NK-92 (cell line): ENCODE results near the gene STAM2.
"Not testable (repeated sequence)": the region's sequence is repeated elsewhere in the genome, so short reads cannot be mapped to it uniquely, and the experiment has no call there.

Experiments
- DNase-seq: peaks from one replicate; lab custom pipeline; 2025; ENCODE audit not compliant: unreplicated experiment; lab: John Stamatoyannopoulos, UW

The STAM2 gene

GRCh38 chr2:152173831-152174230 is 1.7 kb downstream of the STAM2 start:
- no peak for DNase-seq

- not testable (repeated sequence) for DNase-seq
Measured at GRCh38 chr2:152172201-152172785, 3.3 kb downstream of the STAM2 start.

GRCh38 chr2:152171718-152172117 is 3.8 kb downstream of the STAM2 start:
- no peak for DNase-seq

- not testable (repeated sequence) for DNase-seq
Measured at GRCh38 chr2:152169158-152169557, 6.4 kb downstream of the STAM2 start.

DNA sequence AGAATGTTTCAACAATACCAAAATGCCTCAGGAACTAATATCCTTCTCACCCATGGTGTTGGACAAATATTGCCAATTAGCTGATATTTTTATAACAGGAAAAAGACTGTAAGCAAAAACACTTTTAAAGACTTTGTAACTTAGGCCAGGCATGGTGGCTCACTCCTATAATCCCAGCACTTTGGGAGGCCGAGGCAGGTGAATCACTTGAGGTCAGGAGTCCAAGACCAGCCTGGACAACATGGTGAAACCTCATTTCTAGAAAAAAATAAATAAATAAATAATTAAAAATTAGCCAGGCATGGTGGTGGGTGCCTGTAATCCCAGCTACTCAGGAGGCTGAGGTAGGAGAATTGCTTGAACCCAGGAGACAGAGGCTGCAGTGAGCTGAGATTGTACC is 8.1 kb downstream of the STAM2 start:
- not testable (repeated sequence) for DNase-seq

- DNase-seq, result no peak
Measured at GRCh38 chr2:152167065-152167464, 8.5 kb downstream of the STAM2 start.

DNA sequence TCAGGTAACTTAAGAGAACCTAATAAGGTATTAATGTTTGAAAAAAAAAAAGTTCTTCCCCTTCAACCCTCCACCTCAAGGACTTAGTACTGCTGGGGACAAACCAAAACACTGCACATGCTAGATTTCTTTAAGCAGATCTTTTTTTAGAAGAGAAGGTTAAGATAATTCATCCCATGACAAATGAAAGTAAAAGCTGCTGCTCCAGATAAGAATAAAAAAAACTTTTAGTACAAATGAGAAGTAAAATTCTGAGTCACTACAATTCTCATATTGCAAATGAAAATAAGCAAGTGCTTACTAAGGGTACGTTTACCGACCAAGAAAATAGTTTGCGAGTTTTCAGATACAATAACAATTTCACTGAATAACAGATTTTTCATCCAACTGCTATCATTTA is 8.9 kb downstream of the STAM2 start:
- DNase-seq, result no peak

GRCh38 chr2:152165780-152166179 is 9.8 kb downstream of the STAM2 start:
- DNase-seq, result no peak

GRCh38 chr2:152165306-152165705 is 10.3 kb downstream of the STAM2 start:
- no peak for DNase-seq

- DNase-seq, result not testable (repeated sequence)
Measured at GRCh38 chr2:152163669-152164068, 11.9 kb downstream of the STAM2 start.

- no peak for DNase-seq
Measured at GRCh38 chr2:152162141-152162540, 13.4 kb downstream of the STAM2 start.

GRCh38 chr2:152161598-152161997 is 14.0 kb downstream of the STAM2 start:
- DNase-seq, result no peak

DNA sequence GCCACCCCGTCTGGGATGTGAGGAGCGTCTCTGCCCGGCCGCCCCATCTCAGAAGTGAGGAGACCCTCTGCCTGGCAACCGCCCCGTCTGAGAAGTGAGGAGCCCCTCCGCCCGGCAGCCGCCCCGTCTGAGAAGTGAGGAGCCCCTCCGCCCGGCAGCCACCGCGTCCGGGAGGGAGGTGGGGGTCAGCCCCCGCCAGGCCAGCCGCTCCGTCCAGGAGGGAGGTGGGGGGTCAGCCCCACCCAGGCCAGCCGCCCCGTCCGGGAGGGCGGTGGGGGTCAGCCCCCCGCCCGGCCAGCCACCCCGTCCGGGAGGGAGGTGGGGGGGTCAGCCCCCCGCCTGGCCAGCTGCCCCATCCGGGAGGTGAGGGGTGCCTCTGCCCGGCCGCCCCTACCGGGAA is 15.2 kb downstream of the STAM2 start:
- DNase-seq, result not testable (repeated sequence)

DNA sequence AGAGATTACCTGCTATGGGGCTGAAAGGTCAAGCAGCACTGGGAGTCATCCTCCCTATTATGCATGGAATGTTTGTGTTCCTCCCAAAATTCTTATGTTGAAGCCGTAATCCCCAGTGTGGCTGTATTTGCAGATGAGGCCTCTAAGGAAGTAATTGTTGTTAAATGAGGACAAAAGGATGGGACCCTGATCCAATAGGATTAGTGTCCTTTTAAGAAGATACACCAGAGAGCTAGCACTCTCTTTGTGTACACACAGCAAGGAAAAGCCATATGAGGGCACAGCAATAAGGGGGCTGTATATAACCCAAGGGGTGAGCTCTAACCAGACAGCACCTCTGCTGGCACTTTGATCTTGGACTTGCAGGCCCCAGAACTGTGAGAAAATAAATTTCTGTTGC is 18.3 kb downstream of the STAM2 start:
- no peak for DNase-seq

DNA sequence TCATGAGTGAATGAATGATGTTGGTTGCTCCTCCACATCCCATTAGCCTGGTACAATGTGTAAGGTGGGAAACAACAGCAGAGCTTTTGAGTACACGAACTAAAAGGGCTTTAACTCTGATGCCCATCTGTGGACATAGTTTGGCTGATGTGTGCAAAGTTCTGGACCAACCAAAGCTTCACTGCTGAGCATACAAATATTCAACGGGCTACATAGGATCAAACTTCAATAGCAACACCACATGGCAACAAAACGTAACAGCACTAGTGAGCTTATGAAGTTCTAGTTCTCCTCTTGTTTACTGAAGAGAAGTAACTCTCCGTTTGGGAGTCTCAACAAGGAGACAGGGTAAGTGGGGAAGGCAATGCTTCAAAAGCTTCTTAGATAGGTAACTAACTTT is 20.4 kb downstream of the STAM2 start:
- DNase-seq, result no peak

DNA sequence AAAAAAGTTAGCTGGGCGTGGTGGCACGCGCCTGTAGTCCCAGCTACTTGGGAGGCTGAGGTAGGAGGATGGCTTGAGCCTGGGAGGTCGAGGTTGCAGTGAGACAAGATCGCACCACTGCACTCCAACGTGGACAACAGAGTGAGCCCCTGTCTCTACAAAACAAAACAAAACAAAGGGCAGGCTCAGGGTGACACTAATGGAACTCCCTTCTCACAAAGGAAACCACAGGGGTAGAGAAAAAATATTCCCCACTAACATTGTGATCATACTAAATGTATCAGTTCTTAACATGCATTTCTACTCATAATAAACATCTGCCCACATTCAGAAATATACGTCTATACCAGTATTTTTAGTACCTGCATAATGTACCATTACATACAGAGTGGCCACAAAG is 21.1 kb downstream of the STAM2 start:
- DNase-seq, result no peak

DNA sequence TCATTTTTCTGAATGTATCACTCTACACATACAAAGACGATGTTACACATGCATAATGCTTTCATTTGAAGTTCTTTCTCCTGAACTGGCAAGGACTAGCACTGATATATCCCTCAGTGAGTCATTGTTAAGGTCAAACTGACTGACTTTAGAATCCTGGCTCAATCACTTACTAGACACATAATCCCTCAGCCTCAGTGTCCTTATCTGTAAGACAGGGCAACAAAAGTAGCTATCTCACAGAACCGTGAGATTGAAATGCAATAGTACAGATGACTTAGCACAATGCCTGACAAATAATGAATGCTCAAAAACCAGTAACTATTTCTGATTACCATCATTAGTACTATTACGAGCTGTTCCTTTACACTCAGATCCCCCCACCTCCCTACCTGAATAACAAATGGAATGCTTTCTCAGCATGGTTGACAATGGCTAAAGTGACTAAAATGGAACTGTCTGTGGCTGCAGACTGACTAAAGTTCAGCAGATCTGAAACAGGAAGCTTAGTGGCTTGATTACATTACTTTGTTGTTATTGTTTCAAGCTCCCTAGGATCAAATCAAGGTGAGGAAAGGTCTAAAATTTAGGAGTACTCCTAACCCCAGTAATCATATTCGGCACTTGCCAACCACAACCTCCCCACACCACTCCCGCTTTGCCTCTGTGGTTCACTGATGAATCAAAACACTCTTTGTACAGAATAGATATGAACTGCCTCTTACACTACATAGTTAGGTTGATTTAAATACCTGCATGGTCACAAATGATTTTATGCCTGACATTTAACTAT is 40.9 kb downstream of the STAM2 start:
- no peak for DNase-seq

- no peak for DNase-seq
Measured at GRCh38 chr2:152132306-152132705, 43.3 kb downstream of the STAM2 start.

DNA sequence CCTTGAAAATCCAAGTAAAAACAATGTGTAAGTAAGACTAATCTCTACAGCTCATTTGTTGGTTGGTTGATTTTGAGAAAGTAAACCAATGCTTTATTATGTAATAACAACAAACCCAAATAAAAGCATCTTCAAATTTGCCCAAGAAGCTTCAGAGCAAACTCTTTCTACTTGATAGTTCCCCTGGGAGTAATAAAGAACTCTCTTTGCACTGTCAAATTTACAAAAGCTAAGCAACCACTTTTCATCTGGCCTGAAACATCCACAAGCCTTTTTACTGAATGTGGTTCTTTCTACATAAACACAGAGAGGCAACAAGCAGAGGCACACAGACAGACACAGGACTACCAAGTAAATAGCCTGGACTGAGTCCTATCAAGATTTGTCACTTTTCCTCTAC is 47.9 kb downstream of the STAM2 start:
- no peak for DNase-seq

- DNase-seq, result no peak
Measured at GRCh38 chr2:152126664-152127063, 48.9 kb downstream of the STAM2 start.

GRCh38 chr2:152122161-152122560 is 53.4 kb downstream of the STAM2 start:
- no peak for DNase-seq

DNA sequence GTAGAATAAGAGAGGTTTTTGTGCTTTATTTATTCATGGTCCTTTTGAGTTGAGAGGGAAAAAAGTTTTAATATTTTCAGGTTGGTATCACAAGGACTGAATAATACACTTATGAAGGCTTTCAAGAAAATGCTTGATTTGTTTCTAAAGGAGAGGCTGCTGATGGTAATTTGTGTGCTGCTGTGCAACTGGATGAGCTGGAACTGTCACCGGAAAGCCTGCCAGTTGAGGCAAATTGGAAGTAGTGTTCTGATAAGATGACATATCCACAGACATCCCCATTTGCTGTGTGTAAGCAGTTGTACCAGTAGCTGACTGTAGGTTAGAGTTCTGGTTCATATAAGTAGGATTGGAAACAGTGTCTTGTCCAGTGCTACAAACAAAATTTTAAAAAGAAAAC is 55.1 kb downstream of the STAM2 start:
- DNase-seq, result no peak

- no peak for DNase-seq
Measured at GRCh38 chr2:152115952-152116351, 59.6 kb downstream of the STAM2 start.
